HG03442 (cell line): ENCODE results near the gene CSF3.

Experiments used
- ATAC-seq: cut with Tn5 transposase; IDR thresholded peaks from one replicate; pipeline ENCODE4 v1.9.1; 2021; ENCODE audit warnings: mild to moderate bottlenecking, moderate library complexity; ENCODE audit not compliant: unreplicated experiment

CSF3 gene, protein sequence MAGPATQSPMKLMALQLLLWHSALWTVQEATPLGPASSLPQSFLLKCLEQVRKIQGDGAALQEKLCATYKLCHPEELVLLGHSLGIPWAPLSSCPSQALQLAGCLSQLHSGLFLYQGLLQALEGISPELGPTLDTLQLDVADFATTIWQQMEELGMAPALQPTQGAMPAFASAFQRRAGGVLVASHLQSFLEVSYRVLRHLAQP

DNA sequence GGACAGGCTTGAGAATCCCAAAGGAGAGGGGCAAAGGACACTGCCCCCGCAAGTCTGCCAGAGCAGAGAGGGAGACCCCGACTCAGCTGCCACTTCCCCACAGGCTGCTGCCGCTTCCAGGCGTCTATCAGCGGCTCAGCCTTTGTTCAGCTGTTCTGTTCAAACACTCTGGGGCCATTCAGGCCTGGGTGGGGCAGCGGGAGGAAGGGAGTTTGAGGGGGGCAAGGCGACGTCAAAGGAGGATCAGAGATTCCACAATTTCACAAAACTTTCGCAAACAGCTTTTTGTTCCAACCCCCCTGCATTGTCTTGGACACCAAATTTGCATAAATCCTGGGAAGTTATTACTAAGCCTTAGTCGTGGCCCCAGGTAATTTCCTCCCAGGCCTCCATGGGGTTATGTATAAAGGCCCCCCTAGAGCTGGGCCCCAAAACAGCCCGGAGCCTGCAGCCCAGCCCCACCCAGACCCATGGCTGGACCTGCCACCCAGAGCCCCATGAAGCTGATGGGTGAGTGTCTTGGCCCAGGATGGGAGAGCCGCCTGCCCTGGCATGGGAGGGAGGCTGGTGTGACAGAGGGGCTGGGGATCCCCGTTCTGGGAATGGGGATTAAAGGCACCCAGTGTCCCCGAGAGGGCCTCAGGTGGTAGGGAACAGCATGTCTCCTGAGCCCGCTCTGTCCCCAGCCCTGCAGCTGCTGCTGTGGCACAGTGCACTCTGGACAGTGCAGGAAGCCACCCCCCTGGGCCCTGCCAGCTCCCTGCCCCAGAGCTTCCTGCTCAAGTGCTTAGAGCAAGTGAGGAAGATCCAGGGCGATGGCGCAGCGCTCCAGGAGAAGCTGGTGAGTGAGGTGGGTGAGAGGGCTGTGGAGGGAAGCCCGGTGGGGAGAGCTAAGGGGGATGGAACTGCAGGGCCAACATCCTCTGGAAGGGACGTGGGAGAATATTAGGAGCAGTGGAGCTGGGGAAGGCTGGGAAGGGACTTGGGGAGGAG, at the start of gene CSF3:
Gene CSF3, plus strand, starts transcription at position 436 of the 993 bp plus-strand sequence. Its CDS starts 35 bp downstream, at position 471.
- ATAC-seq, result no peak

DNA sequence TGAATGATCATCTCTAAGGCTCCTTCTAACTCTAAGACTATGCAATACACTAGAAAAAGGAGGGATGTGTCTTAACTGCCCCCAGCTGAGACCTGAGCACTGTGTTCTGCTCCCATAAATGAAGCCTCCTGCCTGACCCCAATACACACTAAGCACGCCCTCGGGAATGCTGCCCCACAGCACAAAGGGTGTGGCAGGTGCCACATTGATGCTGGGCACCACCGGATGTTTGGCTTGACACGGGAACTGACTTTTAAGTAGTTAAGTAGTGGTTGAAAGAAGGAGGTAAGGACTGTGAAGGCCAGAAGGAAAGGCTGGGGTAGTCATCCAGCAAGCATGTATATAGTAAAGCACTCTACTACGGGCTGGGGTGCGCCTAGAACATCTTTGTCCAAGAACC, 48.5 kb upstream of the CSF3 start:
- ATAC-seq, result no peak

DNA sequence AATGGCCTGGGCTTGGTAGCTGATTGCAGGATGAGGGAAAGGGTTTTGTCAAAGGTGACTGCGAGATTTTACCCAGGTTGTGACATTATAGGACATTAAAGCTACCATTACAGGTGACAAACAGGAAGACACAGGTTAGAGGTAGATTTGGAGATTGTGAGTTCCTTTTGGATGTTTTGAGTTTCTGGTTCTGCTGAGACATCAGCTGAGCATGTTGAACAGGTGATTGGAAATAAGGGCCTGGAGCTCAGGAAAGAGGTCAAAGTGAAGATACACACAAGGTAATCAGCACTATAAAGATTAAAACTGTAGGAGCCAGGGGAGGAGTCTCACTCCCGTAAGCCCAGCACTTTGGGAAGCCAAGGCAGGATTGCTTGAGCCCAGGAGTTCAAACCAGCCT, 46.5 kb upstream of the CSF3 start:
- no peak for ATAC-seq

DNA sequence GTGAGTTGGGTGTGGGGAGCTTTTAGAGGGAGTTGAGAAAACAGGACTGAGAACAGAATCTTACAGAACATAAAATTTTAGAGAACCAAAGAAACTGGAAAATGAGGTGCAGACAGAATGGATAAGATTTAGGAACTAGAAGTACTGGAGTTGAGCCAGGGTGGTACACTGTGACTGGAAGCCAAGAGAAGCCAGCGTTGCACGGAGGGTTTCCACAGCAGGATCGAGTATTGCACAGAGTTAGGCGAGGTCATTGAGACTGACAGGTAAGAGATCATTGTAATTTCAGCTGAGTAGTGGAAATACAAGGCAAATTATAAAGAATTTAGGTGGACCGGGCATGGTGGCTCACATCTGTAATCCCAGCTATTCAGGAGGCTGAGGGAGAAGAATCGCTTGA, 45.9 kb upstream of the CSF3 start:
- ATAC-seq, result no peak

DNA sequence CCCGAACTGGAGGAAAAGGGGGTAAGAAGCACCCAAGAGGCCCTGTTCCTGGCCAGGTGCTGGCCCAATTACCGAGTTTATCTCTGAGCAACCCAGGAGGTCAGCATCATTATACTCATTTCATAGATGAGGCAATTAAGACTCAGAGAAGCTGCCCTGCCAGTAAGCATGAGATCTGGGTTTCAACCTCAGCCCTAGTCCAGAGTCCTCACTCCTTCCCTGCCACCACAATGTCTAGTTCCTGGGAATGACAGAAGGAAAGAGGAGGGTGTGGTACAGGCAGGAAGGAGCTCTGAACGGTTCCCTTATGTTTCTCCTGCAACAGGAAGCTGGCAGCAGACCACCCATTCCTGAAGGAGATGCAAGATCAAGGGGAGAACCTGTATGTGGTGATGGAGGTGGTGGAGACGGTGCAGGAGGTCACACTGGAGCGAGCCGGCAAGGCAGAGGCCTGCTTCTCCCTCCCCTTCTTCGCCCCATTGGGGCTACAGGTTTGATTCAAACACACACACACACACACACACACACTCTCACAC, 45.0 kb upstream of the CSF3 start:
- no peak for ATAC-seq

DNA sequence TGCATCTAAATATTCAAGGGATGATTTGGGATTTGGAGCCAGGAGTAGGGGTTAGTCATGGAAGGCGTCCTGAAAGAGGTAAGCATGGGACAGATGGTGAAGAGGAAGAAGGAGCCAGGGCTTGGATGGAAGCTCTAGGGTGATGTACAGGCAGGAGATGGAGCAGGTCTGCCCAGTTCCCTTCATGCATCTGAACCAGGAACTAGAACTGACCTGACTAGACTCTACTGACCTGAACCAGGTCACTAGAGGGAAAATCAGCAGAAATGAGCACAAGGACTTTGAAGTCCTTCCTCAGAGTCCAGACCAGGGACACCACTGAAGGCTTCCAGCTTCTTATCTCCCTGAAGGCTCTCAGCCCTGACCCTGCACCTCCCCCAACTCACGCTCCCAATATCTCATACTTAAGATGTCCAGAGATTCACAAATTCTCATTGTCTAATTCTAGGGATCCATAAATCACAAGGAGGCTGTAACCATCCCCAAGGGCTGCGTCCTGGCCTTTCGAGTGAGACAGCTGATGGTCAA, 44.1 kb upstream of the CSF3 start:
- ATAC-seq, result no peak

DNA sequence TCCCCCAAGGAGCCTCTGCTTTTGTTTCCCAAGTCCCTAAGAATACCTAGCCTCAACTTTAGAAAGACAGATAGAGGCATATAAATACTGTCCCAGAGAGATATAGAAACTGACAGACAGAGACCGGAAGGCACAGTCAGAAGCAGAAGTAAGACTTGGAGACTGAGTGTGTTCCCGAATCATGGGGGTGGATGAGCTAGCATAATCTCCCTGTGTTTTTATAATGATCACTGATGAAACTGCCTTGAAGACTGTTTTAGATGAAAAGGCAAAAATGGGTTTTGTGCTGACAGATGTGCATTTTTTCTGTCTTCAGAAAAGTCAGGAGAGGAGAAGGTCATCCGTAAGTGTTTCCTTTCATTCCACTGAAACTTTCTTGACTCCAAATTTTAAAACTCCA, 43.0 kb upstream of the CSF3 start:
- no peak for ATAC-seq

DNA sequence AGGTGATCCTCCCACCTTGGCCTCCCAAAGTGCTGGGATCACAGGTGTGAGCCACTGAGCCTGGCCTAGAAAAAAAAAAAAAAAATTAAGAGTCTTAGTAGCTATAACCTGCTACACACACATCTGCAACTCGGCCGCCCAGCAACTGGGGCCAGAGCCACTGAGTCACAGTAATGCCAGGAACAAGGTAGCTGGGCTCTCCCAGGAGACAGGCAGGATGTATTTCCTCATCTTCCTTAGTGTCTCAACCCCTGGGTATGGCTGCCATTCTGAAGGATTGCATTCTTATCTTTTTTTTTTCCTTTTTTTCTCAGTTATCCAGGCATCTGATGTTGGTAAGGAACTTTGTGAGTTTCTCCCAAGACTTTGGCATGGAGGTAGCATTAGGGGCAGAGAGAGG, 41.7 kb upstream of the CSF3 start:
- no peak for ATAC-seq

DNA sequence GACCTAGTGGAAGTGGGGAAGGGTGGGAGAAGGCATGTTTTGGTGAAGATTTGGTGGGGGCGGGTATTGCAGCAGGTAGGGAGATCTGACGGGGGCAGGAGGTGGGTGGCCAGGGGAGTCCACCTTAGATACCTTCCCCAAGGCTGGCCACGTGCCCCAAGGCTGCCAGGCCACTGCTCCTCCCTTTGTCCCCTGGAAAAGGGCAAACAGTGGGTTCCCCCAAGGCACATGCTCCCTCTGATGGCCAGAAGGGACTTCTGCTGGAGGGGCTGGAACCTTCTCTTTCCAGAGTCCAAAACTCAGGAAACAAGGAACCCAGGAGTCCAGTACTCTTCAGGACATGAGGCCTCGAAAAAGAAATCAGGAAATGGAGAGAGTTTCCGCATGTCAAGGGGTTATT, 40.8 kb upstream of the CSF3 start:
- ATAC-seq, result no peak

DNA sequence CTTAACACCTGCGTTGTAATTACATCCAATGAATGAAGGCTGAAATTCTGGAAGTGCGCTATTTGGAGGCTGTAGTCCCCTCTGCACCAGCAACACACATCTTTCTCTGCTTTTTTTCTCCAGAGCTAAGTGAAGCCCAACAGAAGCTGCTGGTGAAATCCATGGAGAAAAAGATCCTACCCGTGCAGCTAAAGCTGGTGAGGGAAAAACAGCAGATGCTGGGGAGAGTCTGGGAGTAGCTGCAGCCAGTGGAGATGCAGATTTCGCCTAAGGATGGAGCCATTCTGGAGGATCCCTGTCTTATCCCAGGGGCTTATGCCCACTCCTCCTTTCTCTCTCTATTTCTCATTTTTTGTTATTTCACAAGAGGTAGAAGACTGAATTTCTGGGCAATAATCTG, 39.4 kb upstream of the CSF3 start:
- no peak for ATAC-seq

DNA sequence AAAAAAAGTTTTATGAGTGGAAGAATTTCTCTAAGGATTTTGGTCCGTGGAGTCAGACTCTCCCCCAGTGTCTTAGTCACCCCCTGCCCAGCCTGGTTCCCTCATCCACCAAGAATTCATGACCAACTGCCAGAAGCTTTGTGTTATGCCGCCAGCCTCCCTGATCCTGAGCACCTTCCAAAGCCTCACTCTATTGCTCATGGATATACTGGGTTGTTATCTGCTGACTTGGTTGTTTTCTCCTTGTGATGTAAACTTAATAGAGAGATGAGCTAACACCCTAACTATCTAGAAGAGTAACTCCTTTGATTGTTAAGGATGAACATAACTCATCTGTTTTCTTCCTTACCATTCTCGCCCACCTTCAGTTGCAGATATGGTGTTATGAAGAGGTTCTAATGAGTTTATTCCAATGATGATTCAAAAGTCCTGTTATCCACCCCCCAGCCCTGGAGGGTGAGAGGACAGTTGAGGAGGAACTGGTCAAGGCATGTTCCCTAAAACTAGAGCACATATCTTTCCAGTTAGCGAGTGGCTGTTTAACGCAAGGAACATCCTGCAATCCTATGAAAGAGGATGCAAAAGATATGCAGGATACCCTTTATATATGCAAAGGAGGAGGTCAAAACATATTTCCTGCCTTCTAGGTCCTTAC, 36.1 kb upstream of the CSF3 start:
- ATAC-seq, result no peak

DNA sequence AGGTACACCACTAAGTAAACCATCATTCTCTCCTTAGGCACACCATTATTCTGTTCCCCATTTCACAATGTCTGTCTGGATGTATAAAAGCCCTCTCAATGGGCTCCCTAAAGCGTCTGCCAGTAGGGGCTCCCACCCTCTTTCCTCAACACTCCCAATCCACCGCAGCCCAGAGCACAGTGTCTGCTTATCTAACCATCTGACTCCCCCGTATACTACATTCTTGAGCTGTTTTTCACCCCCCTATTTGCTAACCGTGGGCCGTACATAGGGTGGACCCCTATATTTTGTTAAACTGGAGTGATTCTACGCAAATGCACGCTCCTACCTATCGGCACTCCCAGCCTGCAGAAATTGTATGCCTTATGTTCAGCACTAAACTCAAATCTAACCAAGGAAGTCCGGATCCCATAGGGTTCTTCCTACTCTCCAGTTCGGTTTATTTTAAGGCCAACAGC, 35.3 kb upstream of the CSF3 start:
- ATAC-seq, result peak; percentile 9

DNA sequence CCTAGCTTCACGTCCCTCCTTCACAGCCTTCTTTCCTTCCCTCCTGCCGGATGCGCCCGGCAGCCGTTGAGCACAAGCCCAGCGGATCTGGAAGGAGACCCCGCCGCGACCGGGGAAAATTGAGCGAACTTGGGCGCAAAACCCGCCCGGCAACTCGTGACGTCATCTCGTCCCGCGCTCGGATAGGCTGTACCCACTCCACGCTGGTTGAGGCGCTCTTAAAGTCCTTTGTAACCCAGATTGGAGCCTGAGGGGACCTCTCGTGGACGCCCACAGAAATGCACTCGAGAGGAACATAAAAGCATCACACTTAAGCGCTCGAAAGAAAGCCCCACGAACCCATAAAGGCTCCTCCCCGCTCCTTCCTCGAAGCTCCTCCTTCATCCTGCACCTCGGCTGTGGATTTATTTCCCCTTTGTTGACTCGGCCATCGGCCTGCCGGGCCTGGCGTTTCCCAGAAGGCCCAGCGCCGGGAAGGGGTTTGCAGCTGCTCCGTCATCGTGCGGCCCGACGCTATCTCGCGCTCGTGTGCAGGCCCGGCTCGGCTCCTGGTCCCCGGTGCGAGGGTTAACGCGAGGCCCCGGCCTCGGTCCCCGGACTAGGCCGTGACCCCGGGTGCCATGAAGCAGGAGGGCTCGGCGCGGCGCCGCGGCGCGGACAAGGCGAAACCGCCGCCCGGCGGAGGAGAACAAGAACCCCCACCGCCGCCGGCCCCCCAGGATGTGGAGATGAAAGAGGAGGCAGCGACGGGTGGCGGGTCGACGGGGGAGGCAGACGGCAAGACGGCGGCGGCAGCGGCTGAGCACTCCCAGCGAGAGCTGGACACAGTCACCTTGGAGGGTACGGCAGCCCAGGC, 34.7 kb upstream of the CSF3 start, which contains the start of gene PSMD3:
Gene PSMD3, plus strand, starts transcription at position 457 of the 856 bp plus-strand sequence. Its CDS starts 164 bp downstream, at position 621.
- ATAC-seq, result peak; percentile 90

DNA sequence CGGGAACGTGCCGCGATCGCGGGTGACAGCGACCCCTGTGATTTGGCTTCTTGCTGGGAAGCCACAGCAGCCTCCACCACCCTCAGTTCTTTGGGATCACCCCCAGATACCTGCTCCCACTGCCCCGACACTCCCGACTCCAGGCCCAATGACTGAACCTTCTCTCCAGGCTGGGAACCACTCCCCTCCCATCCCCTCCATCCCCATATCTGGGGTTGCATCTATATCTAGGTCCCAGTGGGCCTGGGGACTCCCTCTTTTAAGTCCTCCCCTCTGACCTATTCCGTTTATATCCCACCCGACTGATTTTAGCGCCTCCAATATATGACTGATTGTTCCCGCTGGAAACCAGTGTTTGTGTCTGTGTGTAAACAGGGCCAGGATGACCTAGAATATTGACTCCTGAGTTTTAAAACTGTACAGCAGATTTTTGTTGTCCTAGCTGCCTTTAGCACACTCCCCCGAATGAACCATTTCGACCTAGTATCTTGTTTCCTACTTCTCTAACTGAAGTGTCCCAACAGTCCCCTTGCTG, 34.0 kb upstream of the CSF3 start:
- no peak for ATAC-seq

DNA sequence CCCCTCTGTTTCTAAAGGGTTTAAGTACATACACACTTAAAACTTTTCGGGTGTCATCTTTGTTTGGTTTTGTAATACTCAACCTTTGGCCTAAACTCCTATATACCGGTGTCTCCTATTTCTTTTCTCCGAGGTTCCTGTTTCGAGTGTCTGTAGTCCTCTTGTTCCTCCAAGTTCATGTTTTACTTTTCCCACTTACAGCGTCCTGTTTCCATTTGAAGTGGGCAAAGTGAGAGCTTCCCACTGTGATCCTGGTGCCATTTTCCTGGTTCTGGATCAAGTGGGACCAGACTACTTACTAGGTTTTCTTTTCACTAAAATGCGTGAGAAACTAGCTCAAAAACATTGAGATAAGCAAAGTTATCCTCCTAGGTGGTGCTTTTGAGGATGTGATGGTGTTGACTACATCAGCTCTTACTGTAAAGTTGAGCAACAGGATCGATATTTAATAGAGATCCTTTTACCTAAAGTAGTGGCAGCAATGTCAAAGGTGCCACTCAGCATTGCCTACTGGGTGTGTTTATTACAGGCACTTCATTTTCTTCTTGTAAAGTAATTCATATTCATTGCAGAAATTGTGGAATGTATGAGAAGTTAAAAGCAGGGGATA, 33.4 kb upstream of the CSF3 start:
- no peak for ATAC-seq

DNA sequence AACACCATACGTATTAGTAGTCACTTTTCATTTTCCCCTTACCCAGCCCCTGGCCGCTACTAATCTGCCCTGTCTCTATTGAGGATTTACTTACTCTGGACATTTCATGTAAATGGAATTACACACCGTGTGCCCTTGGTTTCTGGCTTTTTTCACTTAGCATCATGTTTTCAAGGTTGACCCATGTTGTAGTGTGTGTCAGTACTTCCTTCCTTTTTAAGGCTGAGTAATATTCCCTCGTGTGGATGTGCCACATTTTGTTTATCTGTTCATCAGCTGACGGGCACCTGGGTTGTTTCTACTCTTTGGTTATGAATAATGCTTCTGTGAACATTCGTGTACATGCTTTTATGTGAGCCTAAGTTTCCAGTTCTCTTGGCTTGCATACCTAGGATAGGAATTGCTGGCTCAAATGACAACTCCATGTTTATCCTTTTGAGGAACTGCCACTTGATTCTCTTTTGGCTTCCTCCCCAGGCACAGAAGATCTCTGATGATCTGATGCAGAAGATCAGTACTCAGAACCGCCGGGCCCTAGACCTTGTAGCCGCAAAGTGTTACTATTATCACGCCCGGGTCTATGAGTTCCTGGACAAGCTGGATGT, 26.9 kb upstream of the CSF3 start:
- no peak for ATAC-seq

DNA sequence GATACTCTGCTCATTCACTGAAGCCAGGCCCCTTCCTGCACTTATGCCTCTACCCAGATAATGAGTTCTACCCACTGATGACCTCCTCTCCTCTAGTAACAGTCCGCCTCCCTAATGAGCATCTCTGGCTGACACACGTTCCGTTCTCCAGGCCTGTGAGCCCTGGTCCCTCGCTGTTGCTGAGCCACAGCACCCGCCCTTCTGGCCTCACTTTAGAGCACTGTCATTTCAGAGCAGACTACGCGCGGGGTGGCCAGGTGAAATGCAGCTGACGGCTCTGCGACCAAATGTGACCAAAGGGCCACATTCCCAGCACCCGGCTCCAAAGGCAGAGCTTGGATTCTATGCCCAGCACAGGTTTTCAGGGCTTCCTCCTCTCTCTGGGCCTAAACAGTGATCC, 20.8 kb upstream of the CSF3 start:
- ATAC-seq, result no peak

DNA sequence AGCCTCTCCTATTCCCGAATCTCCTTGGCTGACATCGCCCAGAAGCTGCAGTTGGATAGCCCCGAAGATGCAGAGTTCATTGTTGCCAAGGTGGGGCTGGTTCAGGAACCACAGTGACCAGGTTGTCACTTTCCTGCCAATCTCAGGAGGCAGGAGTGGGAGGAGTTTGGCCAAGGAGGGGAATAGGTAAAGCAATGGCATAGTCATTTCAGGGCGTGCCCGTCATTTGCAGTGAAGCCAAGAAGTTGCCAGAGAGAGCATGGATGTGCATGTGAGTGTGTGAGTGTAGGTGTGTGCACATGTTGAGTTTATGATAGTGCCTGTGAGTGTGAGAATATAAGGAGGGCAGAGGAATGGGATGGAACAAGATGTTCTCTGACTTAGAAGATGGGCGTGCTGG, 19.8 kb upstream of the CSF3 start:
- ATAC-seq, result no peak

DNA sequence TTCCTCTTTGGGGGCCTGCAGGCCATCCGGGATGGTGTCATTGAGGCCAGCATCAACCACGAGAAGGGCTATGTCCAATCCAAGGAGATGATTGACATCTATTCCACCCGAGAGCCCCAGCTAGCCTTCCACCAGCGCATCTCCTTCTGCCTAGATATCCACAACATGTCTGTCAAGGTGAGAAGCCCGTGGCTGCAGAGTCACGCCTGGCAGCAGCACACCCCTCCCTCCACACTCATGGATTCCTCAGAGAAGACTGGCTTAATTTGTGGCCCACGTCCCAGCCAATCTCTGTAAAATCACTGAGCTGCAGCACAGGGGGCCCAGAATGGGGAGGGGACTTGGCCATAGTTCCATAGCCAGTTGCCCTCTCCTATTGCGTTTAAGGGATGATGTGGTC, 19.1 kb upstream of the CSF3 start:
- no peak for ATAC-seq
